Neural progenitor cell (in vitro differentiated cells): Measurements from ENCODE around the gene TRABD2B.

Source experiments
- EZH2phosphoT487 ChIP-seq: fragments of 200-600 bp; sonication (generic); IDR thresholded peaks from 2 replicates; pipeline ENCODE4 v1.6.1; 2017; ENCODE audit warnings: antibody characterized with exemption
- TF ChIP-seq, protein P1 (sequence below): fragments of 200-600 bp; sonication (generic); IDR thresholded peaks from 2 replicates; pipeline ENCODE4 v1.5.1; 2017; ENCODE audit warnings: antibody characterized with exemption, mild to moderate bottlenecking

DNA sequence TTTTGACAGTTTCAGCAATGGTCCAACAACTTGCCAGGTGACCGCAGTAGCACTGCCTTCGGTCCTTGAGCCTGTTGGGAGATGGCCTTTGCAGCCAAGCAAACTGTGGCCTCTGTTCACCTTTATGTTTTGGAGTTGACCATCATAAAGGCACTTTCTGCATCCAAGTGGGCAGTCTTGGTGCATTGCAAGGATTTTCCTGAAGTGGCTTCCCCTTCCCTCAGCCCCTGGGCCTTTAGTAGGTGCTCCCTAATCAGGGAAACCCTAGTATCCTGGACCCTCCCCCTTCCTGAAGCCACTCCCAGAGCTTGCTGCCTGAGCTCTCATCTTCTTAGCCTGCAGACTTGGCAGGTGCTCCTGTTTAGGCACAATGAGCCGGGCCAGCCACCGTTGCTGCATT, 140.2 kb downstream of the TRABD2B start:
- TF ChIP-seq, protein P1, sequence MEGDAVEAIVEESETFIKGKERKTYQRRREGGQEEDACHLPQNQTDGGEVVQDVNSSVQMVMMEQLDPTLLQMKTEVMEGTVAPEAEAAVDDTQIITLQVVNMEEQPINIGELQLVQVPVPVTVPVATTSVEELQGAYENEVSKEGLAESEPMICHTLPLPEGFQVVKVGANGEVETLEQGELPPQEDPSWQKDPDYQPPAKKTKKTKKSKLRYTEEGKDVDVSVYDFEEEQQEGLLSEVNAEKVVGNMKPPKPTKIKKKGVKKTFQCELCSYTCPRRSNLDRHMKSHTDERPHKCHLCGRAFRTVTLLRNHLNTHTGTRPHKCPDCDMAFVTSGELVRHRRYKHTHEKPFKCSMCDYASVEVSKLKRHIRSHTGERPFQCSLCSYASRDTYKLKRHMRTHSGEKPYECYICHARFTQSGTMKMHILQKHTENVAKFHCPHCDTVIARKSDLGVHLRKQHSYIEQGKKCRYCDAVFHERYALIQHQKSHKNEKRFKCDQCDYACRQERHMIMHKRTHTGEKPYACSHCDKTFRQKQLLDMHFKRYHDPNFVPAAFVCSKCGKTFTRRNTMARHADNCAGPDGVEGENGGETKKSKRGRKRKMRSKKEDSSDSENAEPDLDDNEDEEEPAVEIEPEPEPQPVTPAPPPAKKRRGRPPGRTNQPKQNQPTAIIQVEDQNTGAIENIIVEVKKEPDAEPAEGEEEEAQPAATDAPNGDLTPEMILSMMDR = no peak
- no peak for TF ChIP-seq EZH2phosphoT487
